Uterus (tissue), 2 donors: Measurements from ENCODE around the gene BBS9.

Source experiments
- CTCF ChIP-seq, 4 experiments: fragments of 200-600 bp in 2 of 4; fragments of 450-650 bp in 2 of 4; sonication (generic) in 2 of 4; IDR thresholded peaks; one replicate each; pipeline ENCODE4 v1.5.1; 2016 to 2019; ENCODE audit warnings: antibody characterized with exemption in 4 of 4, mild to moderate bottlenecking in 2 of 4, moderate library complexity in 1 of 4
- POLR2A ChIP-seq, 2 donors: fragments of 450-650 bp; IDR thresholded peaks; one replicate each; pipeline ENCODE4 v1.6.1; 2016; ENCODE audit warnings: antibody characterized with exemption in 2 of 2, mild to moderate bottlenecking in 1 of 2, moderate library complexity in 1 of 2

GRCh38 chr7:33091111-33091531, 38.2 kb upstream of the BBS9 start:
- TF ChIP-seq CTCF (IDR thresholded peaks at IDR 0.05) (no peak), POLR2A (IDR thresholded peaks at IDR 0.05) (no peak)
